DND-41 (cell line): Measurements from ENCODE around the gene SYT9.

Experiments
- ATAC-seq: fragments of 200-7000 bp; cut with Tn5 transposase; 3 replicates; pipeline ENCODE4 v1.9.1; 2021; ENCODE audit warnings: low read depth; ENCODE audit not compliant: insufficient read depth
- DNase-seq: peaks from one replicate; pipeline ENCODE4 v3.0.0-alpha.2; 2020
- H2AFZ ChIP-seq: 2 replicates; pipeline ENCODE4 v1.6.0; 2012; ENCODE audit warnings: low read depth, low read length
- H3K27ac ChIP-seq: 2 replicates; pipeline ENCODE4 v1.5.1; 2012; ENCODE audit warnings: low read length, inconsistent platforms
- H3K27me3 ChIP-seq: fragments of 200-600 bp; sonication (generic); 2 replicates; pipeline ENCODE4 v1.6.0; 2012; ENCODE audit warnings: low read length, mild to moderate bottlenecking, inconsistent platforms; ENCODE audit not compliant: insufficient read depth, poor library complexity
- H3K36me3 ChIP-seq: 2 replicates; pipeline ENCODE4 v1.5.1; 2012; ENCODE audit warnings: low read length, inconsistent platforms; ENCODE audit not compliant: insufficient read depth
- H3K4me1 ChIP-seq: 2 replicates; pipeline ENCODE4 v1.5.1; 2012; ENCODE audit warnings: mild to moderate bottlenecking, low read length; ENCODE audit not compliant: insufficient read depth
- H3K4me2 ChIP-seq: 2 replicates; pipeline ENCODE4 v1.6.0; 2012; ENCODE audit warnings: mild to moderate bottlenecking, moderate library complexity, low read length, inconsistent platforms; ENCODE audit not compliant: insufficient read depth
- H3K4me3 ChIP-seq, 2 experiments: fragments of 200-600 bp in 1 of 2; shearing (Covaris generic) in 1 of 2; 2 replicates each; pipeline ENCODE4 v1.5.1; 2012 to 2016; ENCODE audit warnings: inconsistent platforms in 2 of 2, low read length in 2 of 2, mild to moderate bottlenecking in 2 of 2, low read depth in 1 of 2, moderate library complexity in 1 of 2
- H3K79me2 ChIP-seq: 2 replicates; pipeline ENCODE4 v1.6.0; 2012; ENCODE audit warnings: low read length, inconsistent platforms; ENCODE audit not compliant: insufficient read depth
- H3K9ac ChIP-seq: 2 replicates; pipeline ENCODE4 v1.6.0; 2012; ENCODE audit warnings: low read depth, mild to moderate bottlenecking, inconsistent platforms, low read length, moderate library complexity
- H3K9me3 ChIP-seq: 2 replicates; pipeline ENCODE4 v1.5.1; 2012; ENCODE audit warnings: low read length, moderate library complexity, mild to moderate bottlenecking, inconsistent platforms; ENCODE audit not compliant: insufficient read depth, severe bottlenecking
- H4K20me1 ChIP-seq: 2 replicates; pipeline ENCODE4 v1.6.0; 2012; ENCODE audit warnings: low read length; ENCODE audit not compliant: insufficient read depth
- CTCF ChIP-seq: IDR thresholded peaks from 2 replicates; pipeline ENCODE4 v1.5.1; 2012; ENCODE audit warnings: borderline replicate concordance, low read length, moderate library complexity, mild to moderate bottlenecking; ENCODE audit not compliant: poor library complexity, severe bottlenecking; ENCODE audit errors: extremely low read depth
- EZH2 ChIP-seq: IDR thresholded peaks from 3 replicates; pipeline ENCODE4 v1.6.1; 2012; ENCODE audit warnings: borderline replicate concordance, low read depth, mild to moderate bottlenecking, moderate library complexity, low read length, inconsistent platforms; ENCODE audit not compliant: severe bottlenecking

The SYT9 gene

GRCh38 chr11:7222619-7223018 lies 29.1 kb upstream of the SYT9 start:
- TF ChIP-seq EZH2 (no peak), CTCF (no peak)
- Histone ChIP-seq H3K9ac (no peak overlapping the region), H3K79me2 (no peaks in the 10 kb centered on the region), H2AFZ (no peak overlapping the region), H3K4me3 (no peak overlapping the region), H3K36me3 (no peaks in the 10 kb centered on the region), H3K4me1 (no peaks in the 10 kb centered on the region), H3K9me3 (no peaks in the 10 kb centered on the region), H3K27ac (no peak overlapping the region), H3K4me2 (no peak overlapping the region), H3K27me3 (peaks cover 3% of the 10 kb centered on the region), H4K20me1 (no peaks in the 10 kb centered on the region)
- DNase-seq (no peak), ATAC-seq (no peak)

DNA sequence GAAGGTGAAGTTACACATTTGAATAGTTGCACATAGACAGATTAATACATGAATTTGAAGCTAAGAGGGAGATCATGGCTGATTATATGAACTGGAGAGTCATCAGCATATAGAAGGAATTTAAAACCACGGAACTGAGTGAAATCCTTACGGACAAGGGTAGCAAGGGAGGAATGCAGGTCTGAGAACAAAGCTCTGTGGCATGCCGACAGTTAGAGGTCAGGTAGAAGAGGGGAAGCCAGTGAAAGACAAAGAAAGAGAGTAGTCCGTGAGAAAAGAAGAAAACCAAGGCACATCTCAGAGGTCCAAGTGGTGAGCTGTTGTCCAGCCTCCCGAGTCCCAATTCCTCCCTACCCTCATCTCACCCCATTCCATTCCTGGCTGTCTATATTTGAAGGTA lies 11.8 kb upstream of the SYT9 start:
- TF ChIP-seq EZH2 (no peak), CTCF (no peak)
- H3K79me2 ChIP-seq = no peaks in the 10 kb centered on the region

GRCh38 chr11:7245341-7245740 lies 6.4 kb upstream of the SYT9 start:
- no peaks in the 10 kb centered on the region for H3K9me3 ChIP-seq
- H3K27me3 ChIP-seq = peaks cover 6% of the 10 kb centered on the region
- no peaks in the 10 kb centered on the region for H3K4me1 ChIP-seq
- ATAC-seq (no peak), DNase-seq (no peak)
- H3K4me2 ChIP-seq = no peak overlapping the region
- no peak overlapping the region for H2AFZ ChIP-seq
- no peak overlapping the region for H3K4me3 ChIP-seq
- no peaks in the 10 kb centered on the region for H3K79me2 ChIP-seq
- TF ChIP-seq CTCF = no peak
- TF ChIP-seq EZH2 = no peak
- H4K20me1 ChIP-seq = no peaks in the 10 kb centered on the region
- no peak overlapping the region for H3K27ac ChIP-seq
- no peaks in the 10 kb centered on the region for H3K36me3 ChIP-seq
- no peak overlapping the region for H3K9ac ChIP-seq

More for the DNA sequence above, 11.8 kb upstream of the SYT9 start:
- Histone ChIP-seq H3K36me3 (no peaks in the 10 kb centered on the region), H3K27ac (no peak overlapping the region), H3K4me3 (no peak overlapping the region), H4K20me1 (no peaks in the 10 kb centered on the region), H3K27me3 (peaks cover 10% of the 10 kb centered on the region), H3K9ac (no peak overlapping the region), H3K4me2 (no peak overlapping the region), H2AFZ (no peak overlapping the region), H3K9me3 (no peaks in the 10 kb centered on the region), H3K4me1 (no peaks in the 10 kb centered on the region)
- ATAC-seq (no peak), DNase-seq (no peak)

GRCh38 chr11:7246179-7246578 lies 5.5 kb upstream of the SYT9 start:
- H3K4me2 ChIP-seq = no peak overlapping the region
- H3K4me1 ChIP-seq = no peaks in the 10 kb centered on the region
- no peaks in the 10 kb centered on the region for H3K36me3 ChIP-seq
- H2AFZ ChIP-seq = no peak overlapping the region
- peaks cover 6% of the 10 kb centered on the region for H3K27me3 ChIP-seq
- no peaks in the 10 kb centered on the region for H4K20me1 ChIP-seq
- TF ChIP-seq CTCF (no peak), EZH2 (no peak)
- DNase-seq (no peak), ATAC-seq (no peak)
- H3K79me2 ChIP-seq = no peaks in the 10 kb centered on the region
- H3K27ac ChIP-seq = no peak overlapping the region
- no peak overlapping the region for H3K9ac ChIP-seq
- H3K9me3 ChIP-seq = no peaks in the 10 kb centered on the region
- H3K4me3 ChIP-seq = no peak overlapping the region
